HS-5 (cell line): ENCODE measurements around the gene UBE2V1.

ENCODE experiments used
- DNase-seq: peaks from one replicate; pipeline ENCODE4 v3.0.0-alpha.2; 2012; ENCODE audit warnings: low read depth

Gene UBE2V1

DNA sequence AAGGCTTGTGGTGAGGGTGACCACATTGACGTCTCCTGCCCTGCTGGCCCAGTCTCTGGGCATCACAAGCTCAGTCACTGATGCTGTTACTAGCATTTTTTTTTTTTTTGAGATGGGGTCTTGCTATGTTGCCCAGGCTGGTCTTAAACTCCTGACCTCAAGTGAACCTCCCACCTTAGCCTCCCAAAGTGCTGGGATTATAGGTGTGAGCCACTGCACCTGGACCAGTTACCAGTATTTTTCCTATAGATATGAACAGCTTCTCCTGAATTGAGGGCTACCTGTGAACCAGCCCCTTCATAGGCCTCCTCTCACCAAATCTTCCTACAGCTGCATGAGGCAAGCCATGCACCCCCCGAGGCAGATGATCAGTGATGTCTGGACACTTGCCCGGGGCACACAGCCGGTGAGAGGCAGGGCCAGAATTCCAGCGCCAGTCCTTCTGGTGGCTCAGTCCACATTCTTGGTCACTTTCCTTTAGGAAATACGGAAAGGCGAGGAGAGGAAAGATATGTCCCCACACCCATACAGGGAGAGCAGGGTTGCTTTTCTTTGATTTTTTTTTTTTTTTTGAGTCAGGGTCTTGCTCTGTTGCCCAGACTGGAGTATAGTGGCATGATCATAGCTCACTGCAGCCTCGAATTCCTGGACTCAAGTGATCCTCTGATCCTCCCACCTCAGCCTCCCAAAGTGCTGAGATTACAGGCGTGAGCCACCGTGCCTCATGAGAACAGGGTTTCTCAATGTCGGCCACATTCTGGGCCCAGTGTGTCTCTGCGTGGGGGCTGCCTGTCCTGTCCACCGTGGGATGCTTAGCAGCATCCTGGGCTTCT is 50.7 kb downstream of the UBE2V1 start:
- DNase-seq, result no peak

DNA sequence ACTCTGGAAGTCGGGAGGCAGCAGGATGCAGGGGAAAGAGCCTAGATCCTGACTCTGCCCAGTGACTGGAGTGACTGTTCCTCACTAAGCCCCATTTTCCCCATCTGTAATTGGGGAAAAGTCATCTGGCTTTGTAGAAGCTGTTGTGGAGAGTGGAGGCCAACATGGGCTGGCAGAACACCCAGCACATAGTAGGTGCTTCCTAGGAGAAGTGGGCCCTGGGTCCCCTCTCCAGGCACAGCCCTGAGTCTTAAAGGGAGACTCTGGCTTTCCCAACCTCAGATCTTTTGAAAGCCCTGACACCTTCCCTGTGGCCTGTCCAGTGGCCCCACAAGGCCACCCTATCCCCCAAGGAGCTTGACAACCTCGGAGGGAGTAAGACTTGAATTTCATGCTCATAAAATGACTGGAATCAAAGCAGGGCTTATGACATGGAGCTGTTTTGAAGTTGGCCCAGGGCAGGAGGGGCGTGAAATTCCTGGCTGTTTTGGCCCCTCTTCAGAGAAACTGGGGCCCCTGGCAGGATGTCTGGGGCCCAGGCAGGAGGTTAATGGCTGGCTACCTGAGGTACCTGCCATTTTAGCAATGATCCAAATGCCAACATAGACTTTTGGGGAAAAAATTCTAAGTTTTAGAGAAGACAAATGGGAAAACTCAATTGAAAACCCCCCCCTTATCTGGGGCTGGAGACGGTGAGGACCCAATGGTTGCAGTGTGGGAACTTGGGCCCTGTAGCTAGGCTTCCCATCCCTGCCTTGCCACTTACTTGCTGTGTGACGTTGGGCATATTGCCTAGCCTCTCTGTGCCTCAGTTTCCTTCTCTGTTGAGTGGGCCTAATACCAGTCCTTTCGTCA is 51.6 kb downstream of the UBE2V1 start:
- DNase-seq, result no peak

DNA sequence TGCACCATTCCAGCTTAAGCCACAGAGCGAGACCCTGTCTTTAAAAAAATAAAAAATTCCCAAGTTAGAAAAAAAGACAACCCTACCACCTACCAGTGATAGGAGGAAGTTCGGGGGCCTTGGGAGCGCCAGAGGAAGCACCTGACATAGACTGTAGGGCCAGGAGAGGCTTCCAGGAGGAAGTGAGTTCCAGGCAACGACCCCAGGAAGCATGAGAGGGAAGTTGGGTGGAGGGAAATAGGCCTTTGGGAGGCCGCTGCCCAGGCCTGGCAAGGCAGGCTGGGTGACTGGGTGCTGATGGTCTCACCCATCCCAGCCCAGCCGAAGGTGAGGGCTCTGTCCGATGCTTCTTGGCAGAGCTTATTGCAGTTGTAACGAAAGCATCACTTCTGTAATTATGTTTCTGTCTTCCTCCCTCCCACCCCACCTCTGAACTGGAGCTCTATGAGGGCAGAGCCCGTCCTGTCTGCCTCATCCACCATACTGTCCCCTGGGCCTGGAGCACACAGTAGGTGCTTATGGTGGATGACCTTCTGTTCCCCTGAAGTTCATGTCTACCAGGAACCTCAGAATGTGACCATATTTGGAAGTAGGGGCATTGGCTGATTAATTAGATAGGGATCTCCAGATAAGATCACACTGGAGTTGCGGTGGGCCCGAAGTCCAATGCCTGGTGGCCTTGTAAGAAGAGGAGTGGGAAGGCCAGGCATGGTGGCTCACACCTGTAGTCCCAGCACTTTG is 54.1 kb downstream of the UBE2V1 start:
- DNase-seq, result no peak

DNA sequence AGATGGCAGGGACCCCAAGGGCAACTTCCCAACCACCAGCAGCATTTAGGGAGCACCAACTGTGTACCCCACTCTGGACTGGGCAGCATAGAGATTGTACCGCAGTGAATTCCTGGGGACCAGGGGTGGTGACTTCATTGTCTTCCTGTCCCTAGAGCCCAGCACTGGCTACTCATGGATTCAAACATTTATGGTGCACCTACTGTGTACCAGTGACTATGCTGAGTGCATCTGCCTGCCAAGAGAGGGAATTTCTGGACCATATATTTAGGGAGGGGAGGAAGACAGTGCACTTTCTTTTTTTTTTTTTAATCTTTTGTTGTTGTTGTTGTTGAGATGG is 55.3 kb downstream of the UBE2V1 start:
- DNase-seq, result no peak

DNA sequence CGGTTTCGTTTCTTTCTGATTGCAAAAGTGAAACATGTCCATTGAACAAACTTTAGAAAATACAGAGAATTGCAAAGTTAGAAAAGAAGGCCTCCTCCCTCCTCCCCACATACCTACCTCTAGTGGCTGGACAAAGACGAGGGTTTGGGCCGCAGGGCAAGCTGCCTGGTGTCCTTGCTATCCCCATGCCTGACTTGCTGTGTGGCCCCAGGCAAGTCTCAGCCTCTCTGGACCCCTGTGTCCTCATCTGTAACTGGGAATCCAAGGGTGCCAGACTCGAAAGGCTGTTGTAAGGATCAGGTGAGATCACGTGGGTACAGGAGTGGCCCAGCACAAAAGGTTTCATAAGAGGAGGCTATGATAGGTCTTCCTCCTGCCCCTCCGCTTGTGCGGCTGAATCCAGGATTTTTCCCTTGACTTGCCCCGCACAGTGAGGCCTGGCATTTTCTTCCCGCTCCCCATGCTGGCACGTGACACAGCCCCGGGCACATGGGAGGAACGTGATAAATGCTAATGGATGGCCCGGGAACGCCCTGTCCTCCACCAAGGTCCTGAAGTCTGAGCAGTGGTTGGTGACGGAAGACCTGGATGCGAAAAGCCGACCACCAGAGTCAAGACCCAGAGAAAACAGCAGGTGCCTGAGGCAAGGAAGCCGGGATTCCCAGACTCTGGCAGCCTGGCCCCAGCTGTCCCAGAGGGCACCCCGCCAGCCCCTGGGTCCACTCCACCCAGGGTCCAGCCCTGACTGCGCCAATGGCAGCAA is 55.8 kb downstream of the UBE2V1 start:
- no peak for DNase-seq

DNA sequence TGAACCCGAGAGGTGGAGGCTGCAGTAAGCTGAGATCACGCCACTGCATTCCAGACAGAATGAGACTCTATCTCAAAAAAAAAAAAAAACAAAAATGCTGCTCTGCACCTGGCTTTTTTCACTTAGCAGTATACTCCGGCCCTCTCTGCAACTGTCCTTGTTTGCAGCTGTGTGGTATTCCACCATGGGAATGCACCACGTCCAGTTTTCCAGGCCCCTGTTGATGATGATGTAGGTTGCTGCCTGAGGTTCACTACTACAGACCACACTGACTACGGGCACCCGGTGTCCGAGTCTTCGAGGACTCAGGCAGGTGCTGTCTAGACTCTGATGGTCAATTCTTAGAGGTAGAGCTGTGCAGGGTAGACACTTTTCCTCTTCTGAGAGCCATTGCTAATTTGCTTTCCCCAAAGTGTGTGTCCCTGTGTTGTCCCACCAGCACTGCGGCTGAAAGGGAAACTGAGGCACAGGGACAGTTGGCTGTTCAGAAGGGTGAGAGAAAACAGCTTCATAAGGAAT is 56.5 kb downstream of the UBE2V1 start:
- no peak for DNase-seq

DNA sequence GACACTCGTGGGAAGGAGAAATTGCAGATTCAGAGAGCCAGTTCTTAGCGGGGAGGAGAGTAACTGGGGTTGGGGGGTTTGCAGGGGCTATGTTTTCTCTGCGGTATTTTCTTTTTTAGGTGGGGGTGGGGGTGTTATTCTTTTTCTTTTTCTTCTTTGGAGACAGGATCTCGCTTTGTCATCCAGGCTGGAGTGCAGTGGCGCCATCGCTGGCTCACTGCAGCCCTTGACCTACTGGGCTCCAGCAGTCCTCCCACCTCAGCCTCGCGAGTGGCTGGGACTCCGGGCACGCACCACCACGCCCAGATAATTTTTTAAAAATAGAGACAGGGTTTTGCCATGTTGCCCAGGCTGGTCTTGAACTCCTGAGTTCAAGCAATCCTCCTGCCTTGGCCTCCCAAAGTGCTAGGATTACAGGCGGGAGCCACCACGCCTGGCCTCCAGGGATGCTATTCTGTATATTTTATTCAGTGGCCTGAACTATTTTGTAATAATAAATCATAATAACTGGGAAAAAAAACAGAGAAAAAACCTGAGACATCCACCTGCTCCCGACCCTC is 57.3 kb downstream of the UBE2V1 start:
- no peak for DNase-seq

DNA sequence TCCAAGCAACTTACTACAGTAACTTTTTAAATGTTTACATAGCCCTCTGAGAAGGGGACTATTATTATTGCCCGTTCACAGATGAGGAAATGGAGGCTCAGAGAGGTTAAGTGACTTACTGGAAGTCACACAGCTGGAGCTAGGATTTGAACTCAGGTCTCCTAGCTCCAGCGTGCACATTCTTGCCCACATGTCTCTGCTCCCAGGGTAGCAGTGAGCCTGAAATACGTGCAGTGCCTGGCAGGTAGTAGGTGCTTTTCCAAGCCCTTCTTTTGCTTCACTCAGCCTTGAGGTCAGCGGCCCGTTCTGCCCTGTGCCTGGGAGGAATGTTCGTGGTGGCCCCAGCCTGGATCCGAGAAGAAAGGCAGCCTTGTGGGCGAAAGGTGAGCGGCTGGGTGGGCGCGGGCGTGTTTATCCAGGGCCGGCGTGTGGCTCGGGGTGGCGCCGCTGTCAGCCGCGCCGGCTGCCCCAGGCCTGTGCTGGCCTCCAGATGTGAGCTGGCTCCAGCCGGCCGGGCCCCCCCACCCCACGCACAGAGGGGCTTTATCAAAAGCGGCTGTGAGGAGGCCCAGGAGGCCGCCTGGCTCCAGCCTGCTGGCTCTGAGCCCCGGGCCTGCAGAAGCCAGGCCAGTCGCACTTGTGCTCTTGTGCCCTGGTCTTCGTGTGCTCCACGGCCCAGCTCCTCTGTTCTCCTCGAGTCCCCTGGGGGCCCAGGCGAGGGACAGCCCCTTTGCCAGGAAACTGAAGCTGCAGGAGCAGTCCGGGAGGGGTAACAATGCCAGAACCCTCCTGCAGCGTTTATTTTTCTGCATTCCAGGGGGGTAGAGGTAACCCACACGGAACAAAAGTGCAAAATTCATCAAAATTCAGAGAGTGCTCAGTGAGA is 58.1 kb downstream of the UBE2V1 start:
- no peak for DNase-seq

DNA sequence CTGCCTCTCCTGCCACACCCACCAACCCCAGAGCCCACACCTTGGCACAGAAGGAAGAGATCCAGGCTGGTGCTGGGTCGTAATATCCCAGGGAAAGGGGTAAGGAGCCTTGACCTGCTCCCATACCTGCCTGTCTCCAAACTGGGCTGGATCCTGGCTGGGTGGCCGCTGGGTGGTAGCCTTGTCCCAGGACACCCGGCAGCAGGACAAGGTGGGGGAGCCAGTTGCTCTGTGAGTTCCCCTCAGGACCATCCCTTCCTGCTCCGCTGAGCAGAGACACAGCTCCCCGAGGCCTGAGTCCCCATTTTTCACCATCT is 58.8 kb downstream of the UBE2V1 start:
- DNase-seq, result no peak

DNA sequence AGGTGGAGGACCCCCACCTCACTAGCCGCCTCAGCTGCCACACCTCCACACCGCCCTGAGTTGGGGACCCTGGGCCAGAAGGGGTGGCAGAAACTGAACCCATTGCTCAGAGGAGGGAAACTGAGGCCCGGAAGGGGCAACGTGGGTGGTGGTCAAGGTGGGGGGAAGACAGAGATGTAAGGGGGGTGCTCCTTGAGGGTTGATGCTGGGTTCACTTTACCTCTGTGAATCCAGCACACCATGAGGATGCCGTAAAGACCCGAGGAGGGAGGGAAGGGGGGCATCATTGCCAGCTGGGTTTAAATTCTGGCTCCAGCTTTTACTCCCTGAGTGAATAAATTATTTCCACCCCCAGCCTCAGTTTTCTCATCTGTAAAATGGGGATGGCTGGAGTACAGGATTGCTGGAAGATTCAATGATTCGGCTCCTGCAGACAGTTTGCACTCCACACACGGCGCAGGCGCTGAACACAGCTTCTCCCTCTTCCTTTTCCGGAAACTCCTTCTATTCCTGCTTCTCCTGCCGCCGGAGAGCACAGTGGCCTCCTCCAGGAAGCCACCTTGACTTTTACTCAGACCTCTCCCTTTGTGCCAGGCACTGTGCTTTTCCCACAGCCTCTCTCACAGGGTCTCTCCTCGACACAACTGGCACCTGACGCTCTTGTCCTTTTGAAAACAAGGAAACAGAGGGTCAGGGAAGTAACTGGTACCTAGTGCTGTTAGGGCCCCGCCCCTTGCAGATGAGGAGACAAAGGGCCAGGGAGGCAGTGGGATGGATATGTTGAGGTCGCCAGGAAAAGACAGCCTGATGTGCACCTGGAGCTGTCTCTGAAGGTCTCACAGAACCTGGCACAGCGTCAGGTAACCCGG is 59.4 kb downstream of the UBE2V1 start:
- no peak for DNase-seq

DNA sequence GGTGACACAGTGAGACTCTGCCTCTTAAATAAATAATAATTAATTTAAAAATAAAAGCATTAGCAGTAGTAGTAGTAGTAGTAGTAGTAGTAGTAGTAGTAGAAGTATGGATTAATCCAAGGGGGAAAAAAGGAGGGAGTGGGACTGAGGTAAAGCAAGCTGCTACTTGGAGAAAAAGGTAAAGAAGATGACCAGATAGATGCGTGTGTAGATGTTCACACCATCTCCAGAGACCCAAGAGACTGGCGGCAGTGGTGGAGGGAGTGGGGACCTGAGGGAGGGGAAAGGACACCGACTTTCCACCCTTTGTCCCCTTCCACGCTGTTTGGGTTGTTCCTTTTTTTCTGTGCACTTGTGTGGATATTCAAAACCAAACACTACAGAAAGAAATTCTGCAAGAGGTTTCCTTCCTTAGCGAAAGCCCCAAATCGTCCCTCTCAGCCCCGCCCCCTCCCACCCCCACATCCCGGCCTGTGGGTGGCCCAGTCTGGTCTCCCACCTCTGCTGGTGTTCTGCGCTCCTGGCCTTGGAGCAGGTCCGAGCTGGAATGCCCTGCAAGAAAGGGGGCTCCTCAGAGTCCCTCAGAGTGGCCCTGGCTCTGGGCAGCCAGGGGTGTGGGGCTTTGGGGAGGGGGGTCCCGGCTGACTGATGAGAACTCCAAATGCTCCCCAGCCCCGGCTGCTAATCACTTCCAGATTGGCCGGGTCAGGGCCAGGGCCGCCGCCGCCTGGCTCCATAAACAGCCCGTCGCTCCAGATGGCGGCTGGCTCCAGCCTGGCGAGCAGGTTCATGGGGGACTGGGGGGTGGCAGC is 60.2 kb downstream of the UBE2V1 start:
- DNase-seq, result no peak

DNA sequence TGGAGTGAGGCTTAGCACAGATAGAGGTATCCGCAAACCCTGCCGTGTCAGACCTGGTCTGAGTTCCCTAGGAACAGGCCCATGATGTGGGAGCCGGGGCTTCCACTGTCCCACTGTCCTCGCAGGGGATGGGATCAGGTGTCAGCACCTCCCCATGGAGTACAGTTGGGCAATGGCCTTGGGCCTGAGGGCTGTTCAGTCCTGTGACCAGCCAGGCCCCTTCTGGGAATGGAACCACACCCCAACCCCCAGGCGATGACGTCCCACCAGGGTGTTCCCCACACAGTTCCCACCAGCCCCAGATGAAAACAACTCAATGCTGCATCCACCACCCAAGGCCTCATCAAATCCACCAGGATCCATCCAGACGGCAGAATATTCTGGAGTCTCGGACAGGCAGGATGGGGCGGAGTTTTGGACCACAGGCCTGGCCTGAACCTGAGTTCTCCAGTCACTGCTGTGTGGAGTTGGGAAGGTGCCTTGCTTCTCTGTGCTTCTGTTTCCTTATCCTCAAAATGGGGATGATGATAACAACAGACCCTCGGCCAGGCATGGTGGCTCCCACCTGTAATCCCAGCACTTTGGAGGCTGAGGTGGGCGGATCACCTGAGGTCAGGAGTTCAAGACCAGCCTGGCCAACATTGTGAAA is 62.2 kb downstream of the UBE2V1 start:
- DNase-seq, result no peak

DNA sequence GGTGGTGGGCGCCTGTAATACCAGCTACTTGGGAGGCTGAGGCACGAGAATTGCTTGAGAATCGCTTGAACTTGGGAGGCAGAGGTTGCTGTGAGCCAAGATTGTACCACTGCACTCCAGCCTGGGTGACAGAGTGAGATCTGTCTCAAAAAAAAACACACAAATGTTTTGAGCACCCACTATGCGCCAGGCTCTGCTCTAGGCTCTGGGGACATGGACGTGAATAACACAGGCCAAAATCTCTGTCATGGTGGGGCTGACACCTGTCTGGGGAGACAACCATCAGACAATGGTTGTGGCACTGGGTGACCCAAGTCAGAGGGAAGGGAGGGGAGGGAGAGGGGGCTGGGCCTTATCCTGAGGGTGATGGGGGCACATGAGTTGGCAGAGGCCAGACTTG is 62.7 kb downstream of the UBE2V1 start:
- DNase-seq, result no peak

DNA sequence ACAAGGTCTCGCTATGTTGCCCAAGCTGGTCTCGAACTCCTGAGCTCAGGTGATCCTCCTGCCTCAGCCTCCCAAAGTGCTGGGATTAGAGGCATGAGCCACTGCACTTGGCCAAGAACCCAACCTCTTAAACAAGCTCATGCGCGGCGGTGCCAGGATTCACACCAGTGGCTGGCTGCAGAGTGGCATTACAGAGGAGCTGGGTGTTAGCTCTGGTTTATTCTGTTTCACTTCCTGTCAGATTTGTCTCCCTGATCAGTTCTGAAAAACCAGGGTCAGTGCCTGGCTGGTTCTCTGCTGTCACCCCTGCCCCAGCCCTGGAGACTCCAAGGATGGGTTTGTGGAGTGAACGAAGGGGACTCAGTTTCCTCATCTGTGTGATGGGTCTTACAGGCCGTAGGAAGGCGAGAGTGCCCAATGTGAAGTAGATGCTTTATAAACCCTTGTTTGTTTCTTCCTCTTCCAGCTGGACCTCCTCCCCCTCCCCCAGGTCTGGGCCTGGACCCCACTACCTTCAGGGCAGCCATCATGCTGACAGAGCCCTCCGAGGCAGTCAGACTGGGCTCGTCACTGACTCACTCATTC is 63.4 kb downstream of the UBE2V1 start:
- no peak for DNase-seq

DNA sequence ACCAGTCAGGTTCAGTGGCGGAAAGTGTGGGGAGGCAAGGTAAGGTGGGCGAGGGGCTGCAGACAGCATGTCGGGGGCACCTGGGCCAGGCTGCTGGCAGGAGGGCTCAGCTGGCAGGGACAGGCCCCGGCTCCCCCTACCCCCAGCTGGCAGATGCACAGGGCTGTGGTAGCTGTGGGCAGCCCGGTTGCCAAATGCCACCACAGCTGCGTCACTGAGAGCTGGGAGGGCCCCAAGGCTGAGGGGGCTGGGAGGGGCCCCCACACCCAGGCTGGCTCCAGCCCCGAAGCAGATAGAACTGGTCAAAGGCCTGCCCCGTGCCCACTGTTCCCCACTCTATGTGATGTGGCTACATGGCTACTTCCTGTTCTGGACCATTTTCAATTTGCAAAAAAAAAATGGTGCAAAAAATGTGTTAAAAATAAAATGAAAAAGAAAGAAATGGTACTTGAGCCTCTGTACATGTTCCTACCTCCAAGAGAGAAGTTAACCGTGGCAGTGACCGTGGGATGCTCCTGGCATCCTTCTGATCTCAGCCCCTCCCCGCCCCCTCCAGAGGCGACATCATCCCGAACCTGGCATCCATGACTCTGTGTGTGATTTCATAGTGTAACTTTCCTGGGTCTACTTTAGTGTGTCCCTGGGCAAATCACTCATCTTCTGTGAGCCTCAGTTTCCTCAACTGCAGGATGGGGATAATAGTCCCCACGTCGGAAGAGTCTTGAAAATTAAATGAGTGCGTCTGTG is 64.4 kb downstream of the UBE2V1 start:
- DNase-seq, result no peak

DNA sequence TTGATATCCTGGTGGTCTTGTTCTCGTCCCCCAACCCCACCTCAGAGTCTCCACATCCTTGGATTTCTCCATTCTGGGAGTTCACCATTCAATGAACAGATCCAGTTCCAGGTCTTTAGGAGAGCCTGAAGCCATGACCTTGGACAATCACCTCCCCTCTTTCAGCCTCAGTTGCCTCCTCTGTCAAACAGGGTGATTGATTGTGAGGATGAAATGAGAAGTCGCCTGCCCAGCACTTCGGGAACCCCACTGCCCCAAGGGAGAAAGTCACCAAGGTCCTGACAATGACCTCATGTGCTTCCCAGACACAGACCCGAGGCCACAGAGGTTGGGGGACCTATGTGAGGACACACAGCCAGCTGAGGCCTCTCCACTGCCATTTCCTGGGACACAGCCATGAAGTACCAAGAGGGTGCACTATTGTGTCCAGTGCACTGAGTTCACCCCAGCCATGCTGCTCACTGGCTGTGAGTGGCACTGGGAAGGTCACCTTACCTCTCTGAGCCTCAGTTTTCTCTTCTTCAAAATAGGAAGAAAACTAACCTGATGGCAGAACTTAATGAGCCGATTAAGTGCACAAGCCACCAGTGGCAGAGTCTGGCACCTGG is 68.5 kb downstream of the UBE2V1 start:
- no peak for DNase-seq
